ENCODE measurements around the gene CENPX.
A peak's percentile ranks its signal among the peaks of the same experiment; 100 is the strongest.
"Not testable (repeated sequence)": the region's sequence is repeated elsewhere in the genome, so short reads cannot be mapped to it uniquely, and the experiment has no call there.

CENPX gene

DNA sequence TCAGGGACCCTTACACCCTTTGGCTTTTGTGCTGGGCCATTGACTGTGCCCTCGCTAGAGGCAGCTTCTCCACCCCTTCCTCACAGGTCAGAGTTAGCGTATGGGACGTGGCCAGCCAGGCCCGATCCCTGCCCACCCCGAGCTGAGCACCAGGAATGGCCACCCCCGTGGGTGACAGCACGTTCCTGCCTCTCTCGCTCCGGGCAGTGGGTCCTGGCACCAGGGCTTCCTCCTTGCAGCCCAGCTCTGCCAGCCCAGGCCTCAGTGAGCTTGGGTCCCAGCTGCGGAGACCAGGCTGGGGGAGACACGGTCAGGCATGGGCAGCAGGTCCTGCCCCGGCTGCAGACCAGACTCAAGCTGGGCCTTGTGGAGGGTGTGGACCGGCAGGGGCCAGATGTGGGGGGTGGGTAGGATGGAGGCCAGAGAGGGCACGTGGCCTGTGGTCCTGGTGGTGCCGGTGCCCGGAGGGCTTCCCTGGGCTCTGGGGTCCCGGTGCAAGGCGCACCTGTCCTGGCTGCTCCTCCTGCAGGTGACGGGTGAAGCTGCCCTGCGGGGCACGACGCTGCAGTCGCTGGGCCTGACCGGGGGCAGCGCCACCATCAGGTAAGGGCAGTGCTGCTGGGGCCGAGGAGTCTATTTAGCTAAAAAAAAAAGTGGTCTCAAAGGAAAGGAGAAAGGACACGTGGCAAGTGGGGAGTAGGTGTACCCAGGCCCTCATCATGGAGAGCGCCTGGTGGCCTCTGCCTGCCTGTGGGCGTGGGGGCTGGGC lies 27.0 kb downstream of the CENPX start:
- DNase-seq = no peak

DNA sequence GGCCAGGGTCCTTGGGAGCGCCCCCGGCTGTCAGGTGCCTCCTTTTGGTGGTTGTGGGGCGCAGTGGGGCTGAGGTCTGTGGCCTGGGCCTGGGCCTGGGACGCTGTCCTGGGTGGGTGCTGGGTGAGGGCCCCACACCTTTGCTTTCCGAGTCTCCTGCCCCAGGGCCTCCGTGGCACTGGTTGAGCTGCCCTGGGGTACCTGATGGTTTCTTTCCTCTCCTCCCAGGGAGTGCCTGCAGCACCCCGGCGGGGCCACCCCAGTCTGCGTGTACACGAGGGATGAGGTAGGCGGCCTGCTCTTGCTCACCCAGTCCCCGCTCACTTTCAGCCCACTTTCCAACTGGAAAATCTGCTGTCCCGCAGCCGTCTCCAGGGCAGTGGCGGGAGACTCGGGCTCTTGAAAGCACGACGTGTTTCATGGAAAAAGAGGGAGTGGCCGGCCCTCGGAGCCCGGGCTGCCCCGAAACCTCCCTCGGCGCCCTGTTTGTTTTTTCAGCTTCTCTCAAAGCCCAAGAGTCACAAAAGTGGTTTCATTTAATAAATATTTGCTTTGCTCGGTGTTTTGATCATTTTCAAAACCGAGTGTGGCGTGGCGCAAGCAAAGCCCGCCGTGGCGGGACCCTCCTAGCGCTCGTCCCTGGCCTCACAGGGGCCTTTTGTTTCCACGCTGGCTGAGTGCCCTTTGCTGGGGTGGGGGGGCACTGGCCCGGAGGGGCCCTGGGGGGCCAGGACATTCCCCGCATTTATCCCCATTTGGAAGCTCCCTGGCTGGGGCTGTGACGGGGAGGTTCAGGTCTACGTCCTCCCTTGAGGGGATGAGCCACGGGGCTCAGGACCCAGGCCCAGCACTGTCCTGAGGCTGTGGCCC lies 27.9 kb downstream of the CENPX start:
- DNase-seq = no peak

GRCh38 chr17:81993729-81994592 lies 28.7 kb downstream of the CENPX start:
- DNase-seq = no peak

DNA sequence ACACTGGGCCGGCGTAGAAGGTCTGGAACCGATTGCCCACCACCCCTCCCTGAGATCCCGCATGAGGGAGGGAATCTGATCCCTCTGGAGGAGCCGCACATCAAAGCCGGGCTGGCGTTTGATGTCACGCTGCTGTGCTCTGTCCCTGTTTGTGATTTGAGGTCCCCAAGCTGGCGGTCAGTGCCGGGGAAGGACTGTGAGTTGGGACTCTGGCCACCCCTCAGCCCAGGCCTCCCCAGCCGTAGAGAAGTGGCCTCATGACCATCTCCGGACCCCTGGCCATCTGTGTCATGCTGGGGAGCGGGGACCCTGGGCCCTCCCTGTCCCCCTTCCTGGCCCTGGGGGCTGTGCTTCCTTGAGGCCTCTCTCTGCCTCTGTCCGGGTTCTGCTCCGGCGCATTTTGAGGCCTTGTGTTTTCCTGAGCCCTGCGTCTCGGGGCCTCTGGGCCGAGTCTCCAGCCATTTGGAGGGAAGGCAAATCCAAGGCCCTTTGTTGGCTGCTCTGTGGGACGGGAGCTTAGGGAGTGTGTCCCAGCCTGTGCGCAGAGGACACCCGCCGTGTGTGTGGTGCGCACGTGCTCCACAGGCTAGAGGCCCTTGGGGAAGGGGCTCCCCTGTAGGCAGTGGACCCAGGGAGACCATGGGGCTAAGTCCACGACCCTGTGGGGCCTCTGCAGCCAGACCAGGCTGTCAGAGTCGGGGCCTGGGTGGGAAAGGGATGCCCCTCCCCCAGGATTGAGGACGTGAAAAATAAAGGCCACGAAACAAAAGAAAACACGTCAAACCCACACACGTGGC lies 30.2 kb downstream of the CENPX start:
- no peak for DNase-seq

- DNase-seq = no peak
Observed at GRCh38 chr17:81991684-81992305, 30.9 kb downstream of the CENPX start.

GRCh38 chr17:81990836-81991683 lies 31.6 kb downstream of the CENPX start:
- no peak for DNase-seq

GRCh38 chr17:81987161-81987770 lies 35.4 kb downstream of the CENPX start:
- DNase-seq = no peak

- DNase-seq = no peak
Observed at GRCh38 chr17:81986606-81987005, 36.1 kb downstream of the CENPX start.

DNA sequence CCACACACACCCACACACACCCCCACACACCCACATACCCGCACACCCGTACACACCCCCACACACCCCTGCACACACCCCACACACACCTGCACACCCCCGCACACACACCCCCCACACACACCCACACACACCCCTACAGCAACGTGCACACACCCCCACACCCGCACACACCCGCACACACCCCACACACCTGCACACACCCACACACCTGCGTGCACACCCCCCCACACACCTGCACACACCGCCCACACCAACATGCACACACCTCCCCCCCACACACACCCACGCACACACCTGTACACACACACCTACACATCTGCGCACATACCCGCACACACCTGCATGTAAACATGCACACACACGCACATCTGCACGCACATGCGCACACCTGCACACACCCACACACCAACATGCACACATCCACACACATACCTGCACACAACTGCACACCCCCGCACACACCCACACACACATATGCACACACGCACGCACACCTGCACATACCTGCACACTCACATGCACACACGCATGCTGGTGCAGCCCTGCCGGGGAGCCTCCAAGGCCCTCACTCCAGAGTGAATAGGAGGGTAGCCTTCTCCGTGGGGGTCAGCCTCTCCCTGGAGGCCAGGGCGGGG lies 37.8 kb downstream of the CENPX start:
- no peak for DNase-seq

DNA sequence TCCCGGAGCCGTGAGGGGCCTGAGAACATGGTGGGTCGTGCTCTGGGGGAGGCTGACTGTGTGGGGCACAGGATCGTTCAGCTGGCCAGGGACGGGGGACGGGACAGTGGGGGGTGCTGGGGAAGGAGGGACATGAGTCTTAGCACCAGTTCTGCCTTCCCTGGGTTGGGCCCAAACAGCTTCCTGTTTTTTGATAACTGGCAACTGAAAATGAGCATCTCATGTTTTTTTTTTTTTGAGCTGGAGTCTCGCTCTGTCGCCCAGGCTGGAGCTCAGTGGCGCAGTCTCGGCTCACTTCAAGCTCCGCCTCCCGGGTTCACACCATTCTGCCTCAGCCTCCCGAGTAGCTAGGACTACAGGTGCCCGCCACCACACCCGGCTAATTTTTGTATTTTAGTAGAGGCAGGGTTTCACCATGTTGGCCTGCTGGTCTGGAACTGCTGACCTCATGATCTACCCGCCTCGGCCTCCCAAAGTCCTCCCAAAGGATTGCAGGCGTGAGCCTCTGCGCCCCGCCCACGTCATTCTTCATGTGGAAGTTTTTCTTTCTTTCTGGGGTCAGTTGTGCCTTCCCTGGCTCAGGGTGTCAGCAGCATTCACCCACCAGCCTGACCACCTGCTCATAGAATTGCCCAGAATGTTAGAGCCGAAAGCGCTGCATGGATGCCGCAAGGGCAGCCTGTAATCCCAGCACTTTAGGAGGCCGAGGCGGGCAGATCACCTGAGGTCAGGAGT lies 38.9 kb downstream of the CENPX start:
- no peak for DNase-seq

- no peak for DNase-seq
Observed at GRCh38 chr17:81983011-81983638, 39.6 kb downstream of the CENPX start.

DNA sequence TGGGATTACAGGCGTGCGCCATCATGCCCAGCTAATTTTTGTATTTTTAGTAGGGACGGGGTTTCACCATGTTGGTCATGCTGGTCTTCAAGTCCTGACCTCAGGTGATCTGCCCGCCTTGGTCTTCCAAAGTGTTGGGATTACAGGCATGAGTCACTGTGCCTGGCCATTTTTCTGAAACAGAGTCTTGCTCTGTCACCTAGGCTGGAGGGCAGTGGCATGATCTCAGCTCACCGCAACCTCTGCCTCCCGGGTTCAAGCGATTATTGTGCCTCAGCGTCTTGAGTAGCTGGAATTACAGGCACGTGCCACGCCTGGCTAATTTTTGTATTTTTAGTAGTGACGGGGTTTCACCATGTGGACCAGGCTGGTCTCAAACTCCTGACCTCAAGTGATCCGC lies 41.2 kb downstream of the CENPX start:
- DNase-seq = not testable (repeated sequence)

DNA sequence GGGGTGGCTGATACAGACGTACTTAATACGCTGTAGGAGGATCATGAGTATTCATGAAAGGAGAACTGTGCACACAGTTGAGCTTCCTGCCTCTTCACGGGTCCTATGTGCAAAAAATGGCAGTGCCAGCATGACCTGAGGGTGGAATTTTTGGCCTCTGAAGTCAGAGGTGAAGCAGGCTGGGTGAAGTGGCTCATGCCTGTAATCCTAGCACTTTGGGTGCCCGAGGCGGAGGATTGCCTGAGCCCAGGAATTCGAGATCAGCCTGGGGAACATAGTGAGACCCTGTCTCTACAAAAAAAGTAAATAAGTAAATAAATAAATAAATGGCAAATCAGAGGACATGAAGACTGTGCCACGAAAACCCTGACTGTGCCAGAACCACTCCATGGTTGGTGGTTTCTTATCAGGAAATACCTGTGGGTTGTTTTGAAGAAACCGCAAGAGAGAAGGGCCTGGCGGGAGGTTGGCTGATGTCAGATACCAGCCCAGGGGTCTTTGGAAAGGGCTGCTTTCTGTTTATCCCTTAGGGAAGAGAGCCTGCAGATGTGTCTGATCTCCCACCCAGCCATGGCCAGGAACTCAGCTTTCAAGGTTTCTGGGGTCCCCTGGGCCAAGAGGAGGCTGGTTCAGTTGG lies 41.9 kb downstream of the CENPX start:
- DNase-seq = no peak

DNA sequence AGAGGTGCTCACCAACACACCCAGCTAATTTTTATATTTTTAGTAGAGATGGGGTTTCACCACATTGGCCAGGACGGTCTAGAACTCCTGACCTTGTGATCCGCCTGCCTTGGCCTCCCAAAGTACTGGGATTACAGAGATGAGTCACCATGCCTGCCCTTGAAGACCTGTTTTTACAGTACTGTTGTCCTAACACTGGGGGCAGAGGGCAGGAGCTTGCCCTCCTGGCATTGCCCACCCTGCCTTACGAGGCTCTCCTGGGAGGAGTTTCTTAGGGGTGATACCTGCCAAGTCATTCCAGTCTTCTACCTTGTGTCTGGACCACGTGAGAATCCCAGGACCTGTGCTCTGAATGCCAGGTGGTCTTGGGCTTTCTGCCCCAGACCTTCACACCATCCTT lies 42.6 kb downstream of the CENPX start:
- no peak for DNase-seq

DNA sequence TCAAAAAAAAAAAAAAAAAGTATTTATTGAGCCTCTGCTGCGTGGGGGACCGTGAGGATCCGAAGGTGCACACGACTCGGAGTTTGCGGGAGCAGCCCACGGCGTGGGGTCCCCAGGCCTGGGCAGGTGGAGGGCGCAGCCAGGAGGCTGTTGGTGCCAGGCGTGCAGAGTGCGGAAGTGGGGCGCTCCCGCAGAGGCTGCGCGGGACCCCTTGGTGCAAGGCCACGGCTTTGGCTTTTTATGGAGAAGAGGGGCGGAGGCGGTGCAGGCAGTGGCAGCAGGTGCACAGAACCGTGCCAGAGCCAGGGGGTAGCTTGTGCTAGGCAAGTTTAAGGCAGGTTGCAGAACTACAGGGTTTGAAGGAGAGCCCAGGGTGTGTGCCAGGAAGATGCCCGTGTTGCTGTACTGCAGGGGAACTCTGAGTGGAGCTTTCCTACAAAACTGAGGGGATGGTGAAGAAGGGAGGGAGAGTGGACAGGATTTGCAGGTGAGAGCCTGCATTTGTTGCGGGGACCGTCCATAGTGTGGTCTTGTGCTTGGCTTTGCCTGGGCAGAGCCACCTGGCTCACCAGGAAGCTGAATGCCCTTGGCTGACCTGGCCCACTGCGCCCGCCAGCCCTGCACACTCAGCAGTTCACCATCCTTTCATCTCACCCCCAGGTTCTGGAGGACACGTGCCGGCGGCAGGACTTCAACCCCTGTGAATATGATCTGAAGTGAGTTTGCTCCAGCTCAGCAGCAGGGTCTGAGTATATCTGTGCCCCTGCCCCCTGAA lies 44.0 kb downstream of the CENPX start:
- DNase-seq = no peak

DNA sequence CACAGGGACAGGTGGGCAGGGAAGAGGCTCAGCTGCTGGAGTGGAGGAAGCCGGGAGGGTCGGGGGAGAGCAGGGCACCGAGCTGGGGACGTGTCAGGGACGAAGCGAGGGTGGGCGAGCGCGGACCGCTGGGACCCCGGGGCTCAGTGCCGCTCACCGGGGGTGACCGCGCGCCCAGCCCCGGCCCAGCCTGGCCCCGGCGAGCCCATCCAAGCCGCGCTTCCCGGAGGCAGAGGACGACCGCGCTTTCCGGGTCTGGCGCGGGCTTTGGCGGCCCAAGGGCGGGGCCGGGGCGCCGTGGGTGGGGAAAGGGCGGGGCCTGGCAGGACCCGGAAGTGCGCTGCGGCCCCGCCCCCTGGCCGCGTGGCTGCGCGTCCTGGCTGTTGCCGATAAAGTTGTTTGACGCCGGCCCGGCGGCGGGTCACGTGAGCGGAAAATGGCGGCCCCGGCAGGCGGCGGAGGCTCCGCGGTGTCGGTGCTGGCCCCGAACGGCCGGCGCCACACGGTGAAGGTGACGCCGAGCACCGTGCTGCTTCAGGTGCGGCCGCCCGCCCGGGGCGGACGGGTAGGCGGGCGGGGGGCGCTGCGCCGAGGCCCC lies 45.4 kb downstream of the CENPX start, which contains the start of gene ASPSCR1:
Gene ASPSCR1, plus strand, starts transcription at position 419 of the 598 bp plus-strand sequence. Its CDS starts 18 bp downstream, at position 437.
- DNase-seq = peak; percentile 88
